ENCODE measurements around the gene SND1.

SND1 gene

DNA sequence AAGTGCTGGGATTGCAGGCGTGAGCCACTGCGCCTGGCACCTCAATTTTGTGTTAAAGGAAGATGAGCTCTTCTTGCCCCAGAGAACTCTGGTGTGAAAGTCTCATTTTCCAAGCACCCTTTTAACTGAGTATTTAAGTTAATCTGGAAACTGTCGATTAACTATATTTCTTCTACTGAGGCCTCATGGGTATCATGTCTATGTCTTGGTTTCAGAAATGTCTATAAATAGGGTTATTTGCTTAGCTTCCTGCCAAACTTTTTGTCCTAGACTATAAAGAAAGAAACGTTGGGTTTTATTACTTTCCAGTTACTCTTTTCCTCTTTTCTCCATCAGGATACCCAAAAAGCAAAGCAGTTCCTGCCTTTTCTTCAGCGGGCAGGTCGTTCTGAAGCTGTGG, 276.9 kb downstream of the SND1 start:
- TF ChIP-seq ZC3H10 (CRISPR knock-in tag; IDR thresholded peaks at IDR 0.05), result no peak
- TF ChIP-seq ZNF70 (CRISPR knock-in tag; IDR thresholded peaks at IDR 0.05), result no peak
- TF ChIP-seq ZNF8 (CRISPR knock-in tag; IDR thresholded peaks at IDR 0.05), result no peak
- no peak for TF ChIP-seq ZNF565 (CRISPR knock-in tag; conservative IDR thresholded peaks at IDR 0.05; ENCODE audit: low read depth)
- TF ChIP-seq, protein P1, sequence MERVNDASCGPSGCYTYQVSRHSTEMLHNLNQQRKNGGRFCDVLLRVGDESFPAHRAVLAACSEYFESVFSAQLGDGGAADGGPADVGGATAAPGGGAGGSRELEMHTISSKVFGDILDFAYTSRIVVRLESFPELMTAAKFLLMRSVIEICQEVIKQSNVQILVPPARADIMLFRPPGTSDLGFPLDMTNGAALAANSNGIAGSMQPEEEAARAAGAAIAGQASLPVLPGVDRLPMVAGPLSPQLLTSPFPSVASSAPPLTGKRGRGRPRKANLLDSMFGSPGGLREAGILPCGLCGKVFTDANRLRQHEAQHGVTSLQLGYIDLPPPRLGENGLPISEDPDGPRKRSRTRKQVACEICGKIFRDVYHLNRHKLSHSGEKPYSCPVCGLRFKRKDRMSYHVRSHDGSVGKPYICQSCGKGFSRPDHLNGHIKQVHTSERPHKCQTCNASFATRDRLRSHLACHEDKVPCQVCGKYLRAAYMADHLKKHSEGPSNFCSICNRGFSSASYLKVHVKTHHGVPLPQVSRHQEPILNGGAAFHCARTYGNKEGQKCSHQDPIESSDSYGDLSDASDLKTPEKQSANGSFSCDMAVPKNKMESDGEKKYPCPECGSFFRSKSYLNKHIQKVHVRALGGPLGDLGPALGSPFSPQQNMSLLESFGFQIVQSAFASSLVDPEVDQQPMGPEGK (CRISPR knock-in tag; IDR thresholded peaks at IDR 0.05; ENCODE audit: borderline replicate concordance), result no peak
- no peak for TF ChIP-seq CSDC2 (CRISPR knock-in tag; IDR thresholded peaks at IDR 0.05)
- TF ChIP-seq, protein P2, sequence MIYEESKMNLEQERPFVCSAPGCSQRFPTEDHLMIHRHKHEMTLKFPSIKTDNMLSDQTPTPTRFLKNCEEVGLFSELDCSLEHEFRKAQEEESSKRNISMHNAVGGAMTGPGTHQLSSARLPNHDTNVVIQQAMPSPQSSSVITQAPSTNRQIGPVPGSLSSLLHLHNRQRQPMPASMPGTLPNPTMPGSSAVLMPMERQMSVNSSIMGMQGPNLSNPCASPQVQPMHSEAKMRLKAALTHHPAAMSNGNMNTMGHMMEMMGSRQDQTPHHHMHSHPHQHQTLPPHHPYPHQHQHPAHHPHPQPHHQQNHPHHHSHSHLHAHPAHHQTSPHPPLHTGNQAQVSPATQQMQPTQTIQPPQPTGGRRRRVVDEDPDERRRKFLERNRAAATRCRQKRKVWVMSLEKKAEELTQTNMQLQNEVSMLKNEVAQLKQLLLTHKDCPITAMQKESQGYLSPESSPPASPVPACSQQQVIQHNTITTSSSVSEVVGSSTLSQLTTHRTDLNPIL (CRISPR knock-in tag; IDR thresholded peaks at IDR 0.05; ENCODE audit: low read depth), result no peak
- TF ChIP-seq, protein P3, sequence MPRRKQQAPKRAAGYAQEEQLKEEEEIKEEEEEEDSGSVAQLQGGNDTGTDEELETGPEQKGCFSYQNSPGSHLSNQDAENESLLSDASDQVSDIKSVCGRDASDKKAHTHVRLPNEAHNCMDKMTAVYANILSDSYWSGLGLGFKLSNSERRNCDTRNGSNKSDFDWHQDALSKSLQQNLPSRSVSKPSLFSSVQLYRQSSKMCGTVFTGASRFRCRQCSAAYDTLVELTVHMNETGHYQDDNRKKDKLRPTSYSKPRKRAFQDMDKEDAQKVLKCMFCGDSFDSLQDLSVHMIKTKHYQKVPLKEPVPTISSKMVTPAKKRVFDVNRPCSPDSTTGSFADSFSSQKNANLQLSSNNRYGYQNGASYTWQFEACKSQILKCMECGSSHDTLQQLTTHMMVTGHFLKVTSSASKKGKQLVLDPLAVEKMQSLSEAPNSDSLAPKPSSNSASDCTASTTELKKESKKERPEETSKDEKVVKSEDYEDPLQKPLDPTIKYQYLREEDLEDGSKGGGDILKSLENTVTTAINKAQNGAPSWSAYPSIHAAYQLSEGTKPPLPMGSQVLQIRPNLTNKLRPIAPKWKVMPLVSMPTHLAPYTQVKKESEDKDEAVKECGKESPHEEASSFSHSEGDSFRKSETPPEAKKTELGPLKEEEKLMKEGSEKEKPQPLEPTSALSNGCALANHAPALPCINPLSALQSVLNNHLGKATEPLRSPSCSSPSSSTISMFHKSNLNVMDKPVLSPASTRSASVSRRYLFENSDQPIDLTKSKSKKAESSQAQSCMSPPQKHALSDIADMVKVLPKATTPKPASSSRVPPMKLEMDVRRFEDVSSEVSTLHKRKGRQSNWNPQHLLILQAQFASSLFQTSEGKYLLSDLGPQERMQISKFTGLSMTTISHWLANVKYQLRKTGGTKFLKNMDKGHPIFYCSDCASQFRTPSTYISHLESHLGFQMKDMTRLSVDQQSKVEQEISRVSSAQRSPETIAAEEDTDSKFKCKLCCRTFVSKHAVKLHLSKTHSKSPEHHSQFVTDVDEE (CRISPR knock-in tag; IDR thresholded peaks at IDR 0.05), result no peak
- TF ChIP-seq ARNTL (CRISPR knock-in tag; IDR thresholded peaks at IDR 0.05; ENCODE audit: borderline replicate concordance, low read depth), result no peak
- no peak for TF ChIP-seq PPARA (CRISPR knock-in tag; IDR thresholded peaks at IDR 0.05; ENCODE audit: borderline replicate concordance)
- no peak for TF ChIP-seq BACH2 (CRISPR knock-in tag; IDR thresholded peaks at IDR 0.05; ENCODE audit: borderline replicate concordance)
- TF ChIP-seq GLIS3 (CRISPR knock-in tag; IDR thresholded peaks at IDR 0.05), result no peak
- TF ChIP-seq TCF4 (CRISPR knock-in tag; IDR thresholded peaks at IDR 0.05; ENCODE audit: borderline replicate concordance), result no peak
- TF ChIP-seq, protein P4, sequence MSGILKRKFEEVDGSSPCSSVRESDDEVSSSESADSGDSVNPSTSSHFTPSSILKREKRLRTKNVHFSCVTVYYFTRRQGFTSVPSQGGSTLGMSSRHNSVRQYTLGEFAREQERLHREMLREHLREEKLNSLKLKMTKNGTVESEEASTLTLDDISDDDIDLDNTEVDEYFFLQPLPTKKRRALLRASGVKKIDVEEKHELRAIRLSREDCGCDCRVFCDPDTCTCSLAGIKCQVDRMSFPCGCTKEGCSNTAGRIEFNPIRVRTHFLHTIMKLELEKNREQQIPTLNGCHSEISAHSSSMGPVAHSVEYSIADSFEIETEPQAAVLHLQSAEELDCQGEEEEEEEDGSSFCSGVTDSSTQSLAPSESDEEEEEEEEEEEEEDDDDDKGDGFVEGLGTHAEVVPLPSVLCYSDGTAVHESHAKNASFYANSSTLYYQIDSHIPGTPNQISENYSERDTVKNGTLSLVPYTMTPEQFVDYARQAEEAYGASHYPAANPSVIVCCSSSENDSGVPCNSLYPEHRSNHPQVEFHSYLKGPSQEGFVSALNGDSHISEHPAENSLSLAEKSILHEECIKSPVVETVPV (CRISPR knock-in tag; IDR thresholded peaks at IDR 0.05), result no peak
- no peak for TF ChIP-seq SNAI2 (CRISPR knock-in tag; IDR thresholded peaks at IDR 0.05)
- no peak for TF ChIP-seq ZFP30 (CRISPR knock-in tag; IDR thresholded peaks at IDR 0.05)
- no peak for TF ChIP-seq RARB (CRISPR knock-in tag; IDR thresholded peaks at IDR 0.05)
- ATAC-seq, result no peak

DNA sequence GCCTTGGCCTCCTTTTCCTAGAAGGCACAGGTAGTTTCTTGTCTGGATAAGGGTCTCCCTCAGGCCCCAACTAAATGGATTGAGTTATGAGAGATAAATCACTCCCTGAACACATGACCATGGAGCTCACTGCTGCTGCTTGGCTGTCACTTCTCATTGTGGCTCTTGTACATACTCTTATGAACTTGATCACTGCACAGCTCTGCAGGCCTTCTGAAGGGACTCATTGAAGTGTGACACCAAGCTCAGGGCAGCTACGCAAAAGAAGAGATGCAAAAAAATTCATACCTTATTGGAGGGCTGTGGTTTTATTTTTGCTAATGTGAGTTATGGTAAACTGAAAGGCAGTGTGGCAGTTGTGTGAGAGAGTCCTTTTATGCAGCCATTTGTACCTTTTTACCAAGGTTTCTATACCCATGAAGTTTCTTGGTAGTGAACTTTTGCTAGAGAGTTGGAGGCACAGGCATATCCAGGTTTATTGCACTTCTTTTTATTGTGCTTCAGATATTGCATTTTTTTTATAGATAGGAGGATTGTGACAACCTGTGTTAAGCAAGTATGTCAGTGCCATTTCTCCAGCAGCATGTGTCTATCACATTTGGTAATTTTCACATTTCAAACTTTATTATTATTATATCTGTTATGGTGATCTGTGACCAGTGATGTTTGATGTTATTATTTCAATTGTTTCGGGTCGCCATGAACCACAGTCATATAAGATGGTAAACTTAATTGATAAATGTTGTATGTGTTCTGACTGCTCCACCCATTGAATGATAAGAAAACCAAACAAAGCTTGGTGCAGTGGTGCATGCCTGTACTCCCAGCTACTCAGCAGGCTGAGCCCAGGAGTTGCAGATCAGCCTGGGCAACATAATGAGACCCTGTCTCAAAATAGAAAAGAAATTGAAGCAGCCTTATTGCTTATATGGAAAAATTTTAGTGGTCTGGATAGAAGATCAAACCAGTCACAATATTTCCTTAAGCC, 278.6 kb downstream of the SND1 start:
- TF ChIP-seq CSDC2 (CRISPR knock-in tag; IDR thresholded peaks at IDR 0.05) (no peak), GLIS3 (CRISPR knock-in tag; IDR thresholded peaks at IDR 0.05) (no peak), ZFP3 (CRISPR knock-in tag; IDR thresholded peaks at IDR 0.05) (no peak), ZFP30 (CRISPR knock-in tag; IDR thresholded peaks at IDR 0.05) (no peak), PPARA (CRISPR knock-in tag; IDR thresholded peaks at IDR 0.05; ENCODE audit: borderline replicate concordance) (no peak), RARB (CRISPR knock-in tag; IDR thresholded peaks at IDR 0.05) (no peak), ZNF70 (CRISPR knock-in tag; IDR thresholded peaks at IDR 0.05) (no peak), ISL1 (CRISPR knock-in tag; IDR thresholded peaks at IDR 0.05) (no peak), ZC3H10 (CRISPR knock-in tag; IDR thresholded peaks at IDR 0.05) (no peak), ZNF565 (CRISPR knock-in tag; conservative IDR thresholded peaks at IDR 0.05; ENCODE audit: low read depth) (no peak), TOX (CRISPR knock-in tag; IDR thresholded peaks at IDR 0.05; ENCODE audit: borderline replicate concordance) (no peak), ESRRG (CRISPR knock-in tag; IDR thresholded peaks at IDR 0.05) (no peak), ARNTL (CRISPR knock-in tag; IDR thresholded peaks at IDR 0.05; ENCODE audit: borderline replicate concordance, low read depth) (no peak)
- TF ChIP-seq, protein P5, sequence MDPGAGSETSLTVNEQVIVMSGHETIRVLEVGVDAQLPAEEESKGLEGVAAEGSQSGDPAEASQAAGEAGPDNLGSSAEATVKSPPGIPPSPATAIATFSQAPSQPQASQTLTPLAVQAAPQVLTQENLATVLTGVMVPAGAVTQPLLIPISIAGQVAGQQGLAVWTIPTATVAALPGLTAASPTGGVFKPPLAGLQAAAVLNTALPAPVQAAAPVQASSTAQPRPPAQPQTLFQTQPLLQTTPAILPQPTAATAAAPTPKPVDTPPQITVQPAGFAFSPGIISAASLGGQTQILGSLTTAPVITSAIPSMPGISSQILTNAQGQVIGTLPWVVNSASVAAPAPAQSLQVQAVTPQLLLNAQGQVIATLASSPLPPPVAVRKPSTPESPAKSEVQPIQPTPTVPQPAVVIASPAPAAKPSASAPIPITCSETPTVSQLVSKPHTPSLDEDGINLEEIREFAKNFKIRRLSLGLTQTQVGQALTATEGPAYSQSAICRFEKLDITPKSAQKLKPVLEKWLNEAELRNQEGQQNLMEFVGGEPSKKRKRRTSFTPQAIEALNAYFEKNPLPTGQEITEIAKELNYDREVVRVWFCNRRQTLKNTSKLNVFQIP (CRISPR knock-in tag; IDR thresholded peaks at IDR 0.05; ENCODE audit: borderline replicate concordance, low read depth), result no peak
- TF ChIP-seq, protein P1 (CRISPR knock-in tag; IDR thresholded peaks at IDR 0.05; ENCODE audit: borderline replicate concordance), result no peak
- TF ChIP-seq, protein P4 (CRISPR knock-in tag; IDR thresholded peaks at IDR 0.05), result no peak
- ATAC-seq, result no peak
